ENCODE results near the gene MTMR12.

The MTMR12 gene

DNA sequence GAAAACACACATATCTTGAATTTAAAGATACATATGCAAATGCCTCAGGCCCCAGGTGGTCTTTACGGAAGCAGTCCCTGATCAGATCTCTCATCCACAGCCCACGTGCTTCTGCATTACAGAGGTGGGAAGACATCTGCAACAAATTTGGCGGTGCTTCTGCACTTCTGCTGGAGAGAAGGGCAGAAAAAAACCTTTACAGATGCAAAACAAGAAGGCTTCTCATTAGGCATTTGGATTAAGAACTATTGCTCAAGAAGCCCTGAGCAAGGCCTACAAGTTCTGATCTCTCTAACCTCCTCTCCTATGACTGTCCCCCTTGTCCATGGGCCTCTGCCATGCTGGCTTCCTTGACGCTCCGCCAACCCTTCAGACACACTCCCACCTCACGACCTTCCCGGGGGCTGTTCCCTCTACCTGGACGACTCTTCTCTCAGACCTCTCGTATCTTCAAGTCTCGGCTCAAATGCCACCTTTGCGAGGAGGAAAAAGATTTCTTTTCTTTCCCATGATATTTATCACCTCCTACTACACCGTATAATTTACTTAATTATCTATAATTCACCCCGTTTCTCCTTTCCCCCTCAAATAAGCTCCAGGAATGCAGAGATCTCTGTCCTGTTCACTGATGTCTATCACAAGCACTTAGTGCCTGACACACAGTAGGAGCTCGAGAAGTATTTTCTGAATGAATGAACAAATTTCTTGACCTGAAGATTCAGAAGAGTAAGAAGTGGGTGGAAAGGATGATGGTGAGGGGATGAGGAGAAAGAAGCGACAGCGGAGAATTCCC is 1.1 kb downstream of the MTMR12 start:
- H3K9me2 ChIP-seq (replicated peaks; ENCODE audit: control insufficient read depth, low read length), result no peaks in the 10 kb centered on the region
- peaks cover 49% of the 10 kb centered on the region for H3K4me1 ChIP-seq (ENCODE audit: control insufficient read depth, low read length)
- H3K27me3 ChIP-seq (ENCODE audit: control insufficient read depth, low read length), result no peaks in the 10 kb centered on the region
- H3K79me2 ChIP-seq (ENCODE audit: control insufficient read depth, low read length), result peaks cover 58% of the 10 kb centered on the region
- peak overlapping the region; percentile 91 for H3K4me3 ChIP-seq (ENCODE audit: low read length)
- H3K4me2 ChIP-seq (ENCODE audit: low read length), result peak overlapping the region; percentile 92
- H3K36me3 ChIP-seq (ENCODE audit: control insufficient read depth, low read length), result peaks cover 54% of the 10 kb centered on the region
- TF ChIP-seq, protein P1, sequence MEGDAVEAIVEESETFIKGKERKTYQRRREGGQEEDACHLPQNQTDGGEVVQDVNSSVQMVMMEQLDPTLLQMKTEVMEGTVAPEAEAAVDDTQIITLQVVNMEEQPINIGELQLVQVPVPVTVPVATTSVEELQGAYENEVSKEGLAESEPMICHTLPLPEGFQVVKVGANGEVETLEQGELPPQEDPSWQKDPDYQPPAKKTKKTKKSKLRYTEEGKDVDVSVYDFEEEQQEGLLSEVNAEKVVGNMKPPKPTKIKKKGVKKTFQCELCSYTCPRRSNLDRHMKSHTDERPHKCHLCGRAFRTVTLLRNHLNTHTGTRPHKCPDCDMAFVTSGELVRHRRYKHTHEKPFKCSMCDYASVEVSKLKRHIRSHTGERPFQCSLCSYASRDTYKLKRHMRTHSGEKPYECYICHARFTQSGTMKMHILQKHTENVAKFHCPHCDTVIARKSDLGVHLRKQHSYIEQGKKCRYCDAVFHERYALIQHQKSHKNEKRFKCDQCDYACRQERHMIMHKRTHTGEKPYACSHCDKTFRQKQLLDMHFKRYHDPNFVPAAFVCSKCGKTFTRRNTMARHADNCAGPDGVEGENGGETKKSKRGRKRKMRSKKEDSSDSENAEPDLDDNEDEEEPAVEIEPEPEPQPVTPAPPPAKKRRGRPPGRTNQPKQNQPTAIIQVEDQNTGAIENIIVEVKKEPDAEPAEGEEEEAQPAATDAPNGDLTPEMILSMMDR (IDR thresholded peaks at IDR 0.05; ENCODE audit: low read depth, low read length, poor library complexity, severe bottlenecking), result no peak
- TF ChIP-seq EZH2phosphoT487 (IDR thresholded peaks at IDR 0.05; ENCODE audit: borderline replicate concordance, low read length), result no peak
- H3F3A ChIP-seq (ENCODE audit: control insufficient read depth, insufficient read depth), result peaks cover 18% of the 10 kb centered on the region
- H4K20me1 ChIP-seq (ENCODE audit: control insufficient read depth, insufficient read depth, low read depth, low read length), result peaks cover 13% of the 10 kb centered on the region; the same call in 1 of the 2 replicates
- no peaks in the 10 kb centered on the region for H3K9me3 ChIP-seq (ENCODE audit: control insufficient read depth, insufficient read depth, low read length)
- peak overlapping the region; percentile 96 for H3K27ac ChIP-seq (ENCODE audit: low read depth, low read length)

DNA sequence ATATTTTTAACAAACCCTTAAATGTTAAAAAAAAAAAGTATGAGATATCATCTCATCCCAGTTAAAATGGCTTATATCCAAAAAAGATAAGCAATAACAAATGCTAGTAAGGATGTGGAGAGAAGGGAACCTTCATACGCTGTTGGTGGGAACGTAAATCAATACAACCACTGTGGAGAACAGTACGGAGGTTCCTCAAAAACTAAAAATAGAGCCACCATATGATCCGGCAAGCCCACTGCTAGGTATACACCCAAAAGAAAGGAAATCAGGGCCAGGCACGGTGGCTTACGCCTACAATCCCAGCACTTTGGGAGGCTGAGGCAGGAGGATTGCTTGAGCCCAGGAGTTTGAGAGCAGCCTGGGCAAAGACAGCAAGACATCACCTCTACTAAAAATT is 3.0 kb downstream of the MTMR12 start:
- H3K79me2 ChIP-seq (ENCODE audit: control insufficient read depth, low read length), result peaks cover 77% of the 10 kb centered on the region
- peak overlapping the region; percentile 92 for H3K4me2 ChIP-seq (ENCODE audit: low read length)
- peak overlapping the region; percentile 96 for H3K27ac ChIP-seq (ENCODE audit: low read depth, low read length)
- TF ChIP-seq, protein P1 (IDR thresholded peaks at IDR 0.05; ENCODE audit: low read depth, low read length, poor library complexity, severe bottlenecking), result no peak
- TF ChIP-seq EZH2phosphoT487 (IDR thresholded peaks at IDR 0.05; ENCODE audit: borderline replicate concordance, low read length), result no peak
- H3K27me3 ChIP-seq (ENCODE audit: control insufficient read depth, low read length), result no peaks in the 10 kb centered on the region
- peaks cover 24% of the 10 kb centered on the region for H3F3A ChIP-seq (ENCODE audit: control insufficient read depth, insufficient read depth)
- peaks cover 68% of the 10 kb centered on the region for H3K4me1 ChIP-seq (ENCODE audit: control insufficient read depth, low read length)
- H3K9me3 ChIP-seq (ENCODE audit: control insufficient read depth, insufficient read depth, low read length), result no peaks in the 10 kb centered on the region
- peaks cover 13% of the 10 kb centered on the region; the same call in 1 of the 2 replicates for H4K20me1 ChIP-seq (ENCODE audit: control insufficient read depth, insufficient read depth, low read depth, low read length)
- peaks cover 65% of the 10 kb centered on the region for H3K36me3 ChIP-seq (ENCODE audit: control insufficient read depth, low read length)
- no peaks in the 10 kb centered on the region for H3K9me2 ChIP-seq (replicated peaks; ENCODE audit: control insufficient read depth, low read length)
- peak overlapping the region; percentile 91 for H3K4me3 ChIP-seq (ENCODE audit: low read length)

DNA sequence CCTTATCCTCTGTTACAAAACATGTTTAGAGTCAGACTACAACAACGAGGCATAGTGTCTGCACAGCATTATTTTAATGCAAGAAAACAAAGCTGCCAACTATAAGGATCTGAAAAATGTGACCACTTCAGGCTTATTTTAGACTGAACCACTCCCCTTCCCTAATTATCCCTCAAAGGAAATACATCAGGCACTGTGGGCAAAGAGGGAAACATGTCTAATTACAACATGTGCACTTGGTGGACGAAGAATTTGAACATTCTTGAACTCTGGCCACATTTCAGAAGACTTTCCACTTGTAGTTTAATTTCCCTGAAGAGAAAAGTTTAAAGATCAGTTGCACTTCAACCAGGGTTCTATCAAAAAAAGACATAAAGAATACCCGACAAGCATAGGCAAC is 3.8 kb downstream of the MTMR12 start:
- Histone ChIP-seq H3K4me1 (ENCODE audit: control insufficient read depth, low read length) (peaks cover 76% of the 10 kb centered on the region), H3K4me3 (ENCODE audit: low read length) (peak overlapping the region; percentile 91), H3K9me2 (replicated peaks; ENCODE audit: control insufficient read depth, low read length) (no peaks in the 10 kb centered on the region), H3F3A (ENCODE audit: control insufficient read depth, insufficient read depth) (peaks cover 24% of the 10 kb centered on the region), H3K79me2 (ENCODE audit: control insufficient read depth, low read length) (peaks cover 85% of the 10 kb centered on the region), H3K9me3 (ENCODE audit: control insufficient read depth, insufficient read depth, low read length) (no peaks in the 10 kb centered on the region), H4K20me1 (ENCODE audit: control insufficient read depth, insufficient read depth, low read depth, low read length) (peaks cover 14% of the 10 kb centered on the region; the same call in 1 of the 2 replicates), H3K4me2 (ENCODE audit: low read length) (peak overlapping the region; percentile 92), H3K27ac (ENCODE audit: low read depth, low read length) (peak overlapping the region; percentile 96), H3K36me3 (ENCODE audit: control insufficient read depth, low read length) (peaks cover 71% of the 10 kb centered on the region), H3K27me3 (ENCODE audit: control insufficient read depth, low read length) (no peaks in the 10 kb centered on the region)
- TF ChIP-seq EZH2phosphoT487 (IDR thresholded peaks at IDR 0.05; ENCODE audit: borderline replicate concordance, low read length), result no peak
- TF ChIP-seq, protein P1 (IDR thresholded peaks at IDR 0.05; ENCODE audit: low read depth, low read length, poor library complexity, severe bottlenecking), result no peak

Data from DOHH2 (cell line).